Stimulated activated CD4-positive, alpha-beta T cell treated with anti-CD3 and anti-CD28 coated beads, Interleukin-4, amount 100 ng/mL, for 48 hours (primary cell): ENCODE results near the gene UIMC1.

Experiments used
- DNase-seq, 2 donors: peaks; one replicate each; pipeline ENCODE4 v3.0.0-alpha.2; 2020; ENCODE audit warnings: low read depth in 2 of 2

The UIMC1 gene

DNA sequence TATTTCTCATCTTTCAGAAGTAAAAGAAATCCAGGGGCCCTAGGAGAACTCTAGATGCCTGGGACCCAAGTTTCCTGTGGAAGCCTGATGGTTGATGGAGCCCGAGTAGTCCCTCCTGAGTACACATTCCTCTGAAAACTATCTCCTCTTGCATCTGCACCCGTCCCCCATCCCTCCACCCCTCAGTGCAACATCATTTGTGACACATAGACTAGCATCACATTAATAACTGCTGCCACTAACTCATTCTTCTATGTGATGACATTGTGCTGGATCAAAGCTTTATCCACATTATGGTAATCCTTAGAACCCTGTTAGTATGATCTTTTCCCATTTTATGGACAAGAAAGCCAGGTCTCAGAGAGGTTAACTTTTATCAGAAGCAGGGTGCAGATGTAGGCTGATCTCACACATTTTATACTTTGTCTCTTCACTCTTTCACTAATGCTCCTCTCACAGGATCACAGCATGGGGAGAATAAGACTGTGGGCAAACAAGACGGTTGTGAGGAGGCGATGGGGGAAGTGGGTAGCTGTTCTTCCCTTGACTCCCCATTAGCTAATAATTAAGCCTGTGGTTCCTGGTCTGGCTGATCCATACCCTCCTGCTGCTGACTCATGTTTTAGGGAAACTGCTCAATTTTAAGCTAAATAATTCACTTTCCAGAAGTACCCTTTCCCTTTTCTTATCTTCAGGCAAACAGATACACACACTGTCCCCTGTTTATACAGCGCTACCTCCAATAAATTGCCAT, 103.5 kb downstream of the UIMC1 start:
- DNase-seq: no peak

DNA sequence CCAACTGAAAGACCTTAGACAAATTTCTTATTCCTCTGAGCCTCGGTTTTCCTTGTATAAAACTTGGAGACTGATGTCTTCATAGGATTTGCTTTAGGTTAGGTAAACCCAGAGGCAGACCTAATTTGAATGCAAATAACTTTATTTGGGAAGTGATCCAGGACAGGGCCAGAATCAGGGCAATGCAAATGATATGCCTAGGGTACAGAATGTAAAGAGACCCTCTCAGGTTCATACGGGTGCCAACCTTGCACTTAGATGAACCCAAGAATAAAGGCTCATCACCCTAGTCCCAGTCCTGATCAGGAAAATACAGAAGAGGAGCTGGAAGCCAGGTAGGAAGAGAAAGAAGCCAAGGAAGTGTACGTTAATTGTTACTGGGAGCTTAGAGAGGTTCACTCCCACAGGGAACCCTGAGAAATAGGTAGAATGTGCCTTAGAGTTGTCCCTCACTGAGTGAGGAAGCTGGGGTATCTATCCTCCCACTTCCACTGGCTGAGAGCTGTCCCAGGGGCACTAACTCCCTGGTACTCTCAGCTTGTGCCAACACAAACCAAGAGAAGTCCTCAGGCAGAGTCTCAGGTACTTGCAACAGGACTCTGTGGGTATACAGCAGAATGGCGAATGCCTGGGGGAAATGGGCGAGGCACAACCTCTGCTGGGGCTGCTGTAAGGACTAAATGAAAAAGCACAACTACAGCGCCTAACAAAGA, 104.3 kb downstream of the UIMC1 start:
- no peak for DNase-seq

DNA sequence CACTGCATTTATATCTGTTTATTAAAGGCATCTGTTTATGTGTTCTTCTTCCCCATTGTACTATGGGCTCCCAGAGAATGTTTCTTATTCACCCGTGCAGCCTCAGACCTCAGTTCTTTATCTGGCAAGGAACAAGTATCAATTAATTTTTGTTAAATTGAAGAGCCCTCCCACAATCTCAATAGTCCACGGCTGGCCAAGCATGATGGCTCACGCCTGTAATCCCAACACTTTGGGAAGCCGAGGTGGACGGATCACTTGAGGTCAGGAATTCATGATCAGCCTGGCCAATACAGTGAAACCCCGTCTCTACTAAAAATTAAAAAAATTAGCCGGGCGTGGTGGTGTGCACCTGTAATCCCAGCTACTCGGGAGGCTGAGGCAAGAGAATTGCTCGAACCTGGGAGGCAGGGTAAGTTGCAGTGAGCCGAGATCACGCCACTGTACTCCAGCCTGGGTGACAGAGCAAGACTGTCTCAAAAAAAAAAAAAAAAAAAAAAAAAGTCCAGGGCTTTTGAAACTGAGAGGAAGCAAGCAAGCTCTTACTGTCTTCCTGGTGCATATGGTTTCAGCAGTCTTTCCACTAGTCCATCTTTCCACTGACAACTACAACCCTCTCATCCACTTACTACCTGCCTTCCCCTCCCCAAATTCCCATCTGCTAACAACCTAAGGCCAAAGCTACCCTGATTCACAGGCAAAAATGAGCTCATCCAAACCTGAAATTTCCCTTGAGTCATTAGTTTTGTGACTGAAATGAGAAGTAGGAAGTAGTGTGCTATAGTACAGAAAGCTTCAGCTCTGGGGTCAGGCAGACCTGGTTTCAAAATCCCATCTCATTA, 105.1 kb downstream of the UIMC1 start:
- DNase-seq: peak in 1 of 2 donors; percentile 20

DNA sequence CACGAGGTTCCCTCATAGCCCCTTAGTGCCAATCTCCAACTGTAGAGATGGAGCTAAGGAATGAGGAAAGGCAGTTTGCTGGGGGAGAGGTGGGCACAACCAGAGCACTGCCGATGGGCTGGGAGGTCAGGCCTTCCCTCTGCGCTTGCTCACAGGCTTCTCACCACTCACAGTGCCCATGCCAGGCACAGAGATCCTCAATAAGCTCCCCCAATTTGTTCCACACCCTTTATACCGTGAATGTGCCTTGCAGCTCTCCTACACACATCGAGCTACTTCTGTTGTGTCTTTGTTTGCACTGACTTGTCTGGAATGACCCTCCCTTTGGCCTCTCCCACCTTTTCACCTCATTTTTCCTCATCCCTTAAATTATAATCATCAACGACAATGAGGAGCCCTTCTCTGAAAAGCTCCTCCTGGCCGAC, 105.8 kb downstream of the UIMC1 start:
- no peak for DNase-seq

DNA sequence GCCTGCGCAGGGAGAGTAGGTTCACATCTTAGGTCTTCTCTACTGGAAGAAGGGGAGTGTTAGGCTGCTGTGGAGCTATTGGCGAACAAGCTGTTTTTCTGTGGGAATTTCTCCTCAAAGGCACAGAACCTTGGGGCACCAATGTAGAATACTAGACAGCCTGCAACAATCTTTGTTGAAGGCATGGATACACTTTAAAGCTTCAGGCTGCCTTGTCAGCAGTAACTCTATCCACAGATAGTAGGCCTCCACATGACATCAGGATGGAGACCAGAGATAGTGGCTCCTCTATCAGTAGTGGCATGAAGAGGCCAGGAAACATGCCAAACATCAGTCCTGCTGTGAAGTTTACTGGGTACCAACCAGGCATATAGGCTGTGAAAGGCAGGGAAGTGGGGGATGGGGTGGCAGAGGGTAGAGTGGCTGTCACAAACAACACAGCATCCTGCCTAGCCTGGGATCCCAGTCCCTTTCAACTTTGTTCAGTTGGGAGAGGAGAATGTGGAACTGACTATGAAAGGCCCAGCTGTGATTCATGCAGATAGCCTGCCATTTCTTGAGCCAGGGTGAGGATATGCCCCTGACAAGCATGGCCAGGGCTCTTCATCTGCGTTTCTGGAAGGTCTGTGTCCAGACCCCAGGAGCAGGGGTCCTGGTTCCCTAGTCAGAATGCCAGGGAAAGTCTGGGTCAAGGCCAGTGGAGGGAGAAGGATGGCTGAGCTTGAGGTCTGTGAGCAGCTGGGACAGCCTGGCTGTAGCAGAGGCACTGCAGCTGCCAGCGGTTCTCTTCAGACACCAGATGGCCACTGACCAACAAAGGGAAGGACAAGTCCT, 106.4 kb downstream of the UIMC1 start:
- DNase-seq: no peak

DNA sequence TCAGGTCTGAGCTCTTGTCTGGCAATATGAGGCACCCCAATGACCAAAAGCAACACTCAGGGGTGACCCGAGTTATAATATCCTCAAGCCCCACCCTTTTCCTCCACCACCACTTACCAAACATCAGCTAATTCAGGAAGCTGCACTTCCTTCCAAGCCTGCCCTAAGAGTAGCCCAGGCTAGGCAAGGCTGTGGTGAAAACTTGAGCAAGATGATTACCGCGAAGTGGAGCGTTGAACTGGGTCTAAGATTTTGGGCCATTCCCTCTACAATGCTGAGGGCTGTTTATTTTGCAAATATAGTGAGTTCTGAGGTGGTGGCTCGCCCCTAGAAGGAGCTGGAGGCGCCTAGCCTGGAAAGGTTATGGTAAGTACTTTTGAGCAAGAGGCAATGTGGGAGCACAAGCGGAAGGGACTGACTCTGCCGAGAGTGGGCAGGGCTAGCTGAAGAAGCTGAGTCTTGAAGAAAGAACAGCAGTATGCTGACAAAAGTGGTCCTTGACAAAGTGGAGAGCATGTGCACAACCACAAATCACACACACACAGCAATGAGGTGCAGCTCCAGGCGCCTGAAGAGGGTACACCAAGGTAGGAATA, 107.2 kb downstream of the UIMC1 start, which contains the start of gene HK3:
Gene HK3 (minus strand): TSS at position 51 of the 596 bp plus-strand sequence. CDS start 3,187 bp downstream, outside the sequence.
- DNase-seq: no peak

DNA sequence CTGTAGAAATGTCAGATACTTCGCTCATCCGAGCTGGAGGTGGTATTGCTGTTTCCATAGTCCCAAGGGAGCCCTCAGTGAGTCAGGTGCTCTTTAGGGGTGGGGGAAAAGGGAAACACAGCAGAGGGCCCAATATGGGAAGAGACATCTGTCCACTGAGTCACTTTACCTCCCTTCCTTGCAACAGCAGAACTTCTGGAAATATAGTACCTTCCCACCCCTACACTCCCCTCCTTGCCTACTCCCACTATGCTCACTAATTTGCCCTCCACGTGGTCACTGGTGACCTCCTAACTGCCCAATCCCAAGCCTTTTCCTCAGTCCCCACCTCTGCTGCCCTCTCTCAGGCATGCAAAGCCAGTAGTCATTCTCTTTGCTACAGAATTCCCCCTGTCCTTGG, 109.3 kb downstream of the UIMC1 start:
- no peak for DNase-seq

DNA sequence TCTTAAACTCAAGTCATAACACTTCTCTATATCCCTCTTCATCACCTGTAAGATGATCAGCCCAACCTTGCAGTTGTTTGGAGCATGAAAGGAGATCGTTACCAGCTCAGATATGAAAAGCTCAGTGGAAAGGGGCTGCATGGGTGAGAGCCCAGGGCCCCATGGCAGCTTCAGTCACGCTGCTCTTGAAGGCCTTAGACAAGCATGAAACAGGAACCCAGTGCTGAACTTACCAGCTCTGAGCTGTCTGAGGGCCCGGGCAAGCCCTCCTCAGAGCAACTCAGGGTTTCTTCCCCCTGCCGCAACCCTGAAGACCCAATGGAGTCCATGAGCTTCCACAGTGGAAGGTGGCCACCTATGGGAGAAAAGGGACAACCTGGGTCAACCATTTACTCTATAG, 110.7 kb downstream of the UIMC1 start:
- no peak for DNase-seq

DNA sequence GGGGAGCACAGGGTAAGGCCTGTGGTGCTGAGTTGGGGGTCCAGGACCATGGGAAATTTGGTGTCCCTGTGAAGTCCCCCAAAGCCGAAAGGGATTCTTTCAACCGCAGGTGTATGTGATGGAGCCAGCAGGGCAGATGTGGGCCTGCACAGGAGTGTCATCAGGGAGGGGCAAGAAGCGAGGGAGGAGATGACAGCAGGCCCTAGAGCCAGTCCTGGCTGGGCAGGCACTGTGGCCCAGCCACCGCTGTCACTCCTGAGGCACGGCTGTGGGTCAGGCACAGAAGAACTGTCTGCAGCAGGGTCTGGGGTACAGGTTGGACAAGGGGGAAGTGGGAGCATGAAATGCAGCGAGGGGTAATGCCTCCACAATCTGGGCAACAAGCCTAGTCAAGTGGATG, 112.3 kb downstream of the UIMC1 start:
- DNase-seq: no peak

DNA sequence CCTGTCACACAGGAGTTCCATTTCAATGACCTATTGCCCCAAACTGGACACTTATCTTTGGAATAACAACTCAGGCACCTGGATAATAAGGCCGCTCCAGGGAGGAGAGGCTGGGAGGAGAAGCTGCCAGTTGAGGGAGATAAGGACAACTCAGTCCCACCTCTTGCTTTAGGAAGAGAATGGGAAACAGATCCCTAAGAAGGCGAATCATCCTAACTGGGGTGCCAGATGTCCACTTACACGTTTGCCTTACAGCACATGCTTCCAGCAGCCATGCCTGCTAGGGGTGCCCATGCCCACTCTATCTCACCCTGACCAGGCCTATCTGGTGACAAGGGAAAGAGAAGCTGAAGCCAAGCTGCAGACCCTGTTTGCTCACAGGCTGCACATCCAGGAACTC, 113.9 kb downstream of the UIMC1 start:
- DNase-seq: no peak

DNA sequence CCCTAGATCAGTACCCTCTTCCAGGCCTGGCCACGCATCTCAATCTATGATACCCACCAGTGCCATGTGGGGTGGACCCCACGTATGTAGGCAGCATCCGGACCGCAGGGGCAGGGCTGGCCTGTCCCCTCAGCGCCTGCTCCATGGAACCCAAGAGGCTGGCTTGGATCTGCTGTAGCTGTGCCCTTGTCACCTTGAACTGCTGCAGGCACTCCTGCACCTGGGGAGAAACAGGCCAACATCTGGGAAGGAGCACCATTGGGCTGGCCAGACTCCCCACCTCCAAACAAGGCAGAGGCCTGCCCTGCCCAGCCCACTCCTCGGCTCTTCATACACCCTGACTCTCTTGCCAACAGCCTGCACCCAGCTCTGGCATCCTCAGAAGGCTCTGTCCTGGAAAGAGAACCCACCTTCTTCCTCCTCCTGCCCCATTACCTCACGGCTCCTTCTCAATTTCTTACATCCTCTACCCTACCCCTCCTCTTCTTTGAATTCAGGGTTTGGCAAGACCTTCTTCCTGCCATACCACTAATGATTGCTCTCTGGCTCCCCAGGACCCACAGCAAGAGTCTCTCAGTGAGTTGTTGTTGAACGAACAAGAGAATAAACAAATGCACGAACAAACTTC, 115.1 kb downstream of the UIMC1 start:
- no peak for DNase-seq

DNA sequence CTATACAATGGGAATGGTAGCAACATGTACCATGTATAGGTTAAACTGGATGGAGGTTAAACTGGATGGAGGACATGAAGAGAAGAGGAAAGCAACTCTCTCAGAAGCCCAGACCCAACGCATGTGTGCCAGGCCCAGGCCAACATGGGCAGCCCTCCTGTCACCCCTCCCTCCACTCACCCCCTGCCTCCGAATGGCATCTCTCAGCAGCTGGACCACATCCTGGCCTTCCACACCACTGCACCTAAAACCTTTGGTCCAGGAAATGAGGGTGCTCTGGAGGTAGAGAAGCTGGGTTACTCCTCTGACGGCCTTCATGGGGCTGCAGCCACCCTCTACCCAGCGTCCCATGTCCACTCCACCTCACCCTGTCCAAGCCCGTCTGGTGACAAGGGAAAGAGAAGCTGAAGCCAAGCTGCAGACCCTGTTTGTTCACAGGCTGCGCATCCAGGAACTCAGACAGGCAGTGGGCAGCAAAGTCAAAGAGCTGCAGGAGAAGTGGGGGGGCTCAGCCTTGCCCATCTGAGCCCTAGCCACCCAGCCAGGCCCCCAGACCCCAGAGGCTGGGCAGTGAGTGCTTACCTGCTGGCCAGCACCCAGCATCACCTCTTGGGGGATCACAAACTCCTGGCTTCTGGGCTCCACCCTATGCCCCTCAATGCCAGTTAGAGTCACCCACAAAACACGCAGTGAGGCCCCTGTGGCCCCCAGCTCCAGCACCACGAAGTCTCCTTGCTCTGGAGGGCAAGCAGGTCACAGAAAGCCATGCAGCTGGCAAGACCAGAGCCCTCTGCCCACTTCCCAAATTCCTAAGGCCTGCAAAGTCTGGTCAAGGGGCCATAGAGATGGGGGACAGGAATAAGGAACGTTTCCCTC, 115.9 kb downstream of the UIMC1 start:
- DNase-seq: no peak

DNA sequence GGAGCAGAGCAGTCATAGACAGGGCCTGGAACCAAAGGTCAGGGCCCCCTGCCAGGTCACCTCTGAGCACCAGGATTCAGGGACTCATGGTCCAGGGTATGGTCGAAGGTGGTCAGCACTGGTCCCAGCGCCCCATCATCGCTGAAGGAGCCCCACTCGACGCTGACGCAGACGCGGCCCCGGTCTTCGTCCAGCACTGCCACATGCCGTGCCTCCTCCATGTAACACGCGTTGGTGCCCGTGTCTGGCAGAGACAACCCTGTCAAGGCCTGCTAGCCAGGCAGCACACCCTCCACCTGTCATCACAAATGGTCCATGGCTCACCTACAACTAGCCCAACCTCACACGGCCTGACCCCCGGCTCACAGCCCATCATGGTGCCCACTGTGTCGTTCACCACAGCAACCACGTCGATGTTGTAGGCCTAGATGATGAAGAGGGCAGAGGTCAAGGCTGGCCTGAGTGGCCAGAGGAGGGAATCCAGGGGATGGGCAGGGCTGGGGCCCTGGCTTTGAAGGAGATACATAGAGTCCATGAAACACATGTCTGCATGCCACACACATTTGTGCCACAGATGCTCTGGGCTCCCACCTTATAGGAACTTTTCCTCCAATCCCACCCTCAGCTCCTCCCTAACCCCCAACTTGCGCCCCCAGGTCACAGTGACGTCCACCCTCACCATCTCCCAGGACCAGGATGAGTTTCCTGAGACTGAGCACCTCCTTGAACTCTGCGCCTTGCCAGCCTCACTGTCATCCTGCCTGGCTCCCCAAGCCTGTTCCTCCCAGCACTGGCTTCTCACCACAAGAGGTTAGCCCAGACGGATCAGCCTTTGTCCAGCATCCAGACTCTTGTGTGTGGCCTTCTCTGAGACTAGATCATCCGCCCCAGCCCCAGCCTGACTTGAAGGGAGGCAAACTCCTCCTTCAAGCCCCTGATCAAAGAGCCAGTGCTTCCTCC, 117.0 kb downstream of the UIMC1 start:
- DNase-seq: no peak

DNA sequence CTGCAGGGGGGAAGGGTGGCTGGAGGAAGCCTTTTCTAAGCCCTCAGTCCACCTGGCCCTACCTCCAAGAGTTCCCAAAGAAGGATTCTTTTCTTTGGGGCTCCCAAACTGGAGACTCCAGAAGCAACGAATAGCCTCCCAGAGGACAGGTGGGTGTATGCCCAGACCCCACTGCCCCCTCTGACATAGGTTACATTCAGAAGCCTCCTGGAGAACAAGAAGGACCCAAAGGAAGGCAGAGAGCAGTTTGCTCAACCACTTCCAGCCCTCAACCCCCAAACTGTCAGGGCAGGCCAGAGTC, 117.8 kb downstream of the UIMC1 start:
- no peak for DNase-seq

DNA sequence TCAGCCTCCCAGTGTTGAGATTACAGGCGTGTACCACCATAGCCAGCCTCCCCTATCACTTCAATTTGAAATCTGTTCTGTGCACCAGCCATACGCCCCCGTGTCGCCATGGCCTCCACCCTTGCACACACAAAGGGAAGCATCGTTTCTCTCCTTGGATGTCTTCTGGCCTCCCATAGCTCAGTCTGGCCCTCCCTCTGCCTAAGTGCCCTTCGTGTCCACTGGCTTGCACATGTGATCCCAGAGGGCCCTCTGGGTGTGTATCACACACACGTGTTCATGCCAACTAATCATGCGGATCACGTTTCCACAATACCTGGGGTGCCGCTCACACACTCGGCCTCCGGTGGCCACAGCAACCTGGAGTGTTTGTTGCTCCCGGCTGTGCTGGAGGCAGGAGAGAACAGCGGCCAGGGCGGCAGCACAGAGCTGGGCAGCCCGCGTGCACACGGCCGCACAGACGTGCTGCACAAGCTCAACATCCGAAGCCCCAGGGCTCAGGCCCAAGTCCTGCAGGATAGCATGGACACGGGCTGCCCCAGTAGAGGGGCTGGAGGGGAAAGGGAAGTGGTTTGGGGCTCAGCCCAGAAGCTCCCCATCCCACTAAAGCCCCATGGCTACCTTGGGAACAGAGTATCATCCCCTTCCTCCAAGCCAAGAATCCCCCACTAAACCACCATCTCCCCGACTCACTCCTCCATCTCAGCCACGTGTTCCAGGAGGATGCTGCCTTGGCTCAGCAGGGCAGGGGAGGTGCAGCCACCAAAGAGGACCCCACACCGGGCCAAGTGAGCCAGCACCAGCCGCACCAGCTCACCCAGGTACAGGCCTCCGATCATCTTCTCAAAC, 118.3 kb downstream of the UIMC1 start:
- no peak for DNase-seq

DNA sequence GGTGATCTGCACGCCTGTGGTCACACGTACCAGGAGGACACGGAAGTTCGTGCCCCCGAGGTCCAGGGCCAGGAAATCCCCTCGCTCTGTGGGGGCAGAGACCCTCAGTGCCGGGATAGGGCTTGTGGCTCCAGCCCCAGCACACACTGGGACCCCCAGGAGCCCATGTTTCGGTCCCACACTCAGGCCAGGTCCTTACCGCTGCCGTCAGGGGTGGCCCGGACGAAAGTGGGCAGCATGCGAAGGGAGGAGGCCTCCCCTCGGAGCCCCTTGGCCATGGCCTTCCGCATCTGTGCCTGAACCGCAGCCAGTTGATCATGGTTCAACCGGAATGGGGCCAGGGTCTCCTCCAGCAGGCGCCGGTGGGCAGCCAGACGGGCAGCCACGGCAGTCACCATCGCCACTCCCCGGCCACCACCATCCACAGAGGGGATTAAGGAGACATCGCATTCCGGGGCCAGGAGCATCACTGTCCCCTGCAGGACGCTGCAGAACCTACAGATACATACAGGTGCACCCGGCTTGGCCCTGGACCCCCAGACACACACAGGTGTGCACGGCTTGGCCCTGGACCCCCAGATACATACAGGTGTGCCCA, 119.2 kb downstream of the UIMC1 start:
- no peak for DNase-seq
